Skin epidermis (tissue), 12 donors: ENCODE measurements around the gene BDH2.
A peak's percentile ranks its signal among the peaks of the same experiment; 100 is the strongest.

Experiments used
- H3K27ac ChIP-seq, 21 experiments: fragments of 200-600 bp; sonication (generic) in 11 of 21; one replicate each; pipeline ENCODE4 v1.5.0; 2020; ENCODE audit warnings: mild to moderate bottlenecking in 3 of 21, inconsistent platforms in 2 of 21, moderate library complexity in 2 of 21
- H3K4me3 ChIP-seq, 7 experiments: fragments of 200-600 bp; sonication (generic) in 2 of 7; one replicate each; pipeline ENCODE4 v1.5.0; 2020; ENCODE audit warnings: inconsistent platforms in 2 of 7, mild to moderate bottlenecking in 2 of 7, moderate library complexity in 1 of 7

Gene BDH2

DNA sequence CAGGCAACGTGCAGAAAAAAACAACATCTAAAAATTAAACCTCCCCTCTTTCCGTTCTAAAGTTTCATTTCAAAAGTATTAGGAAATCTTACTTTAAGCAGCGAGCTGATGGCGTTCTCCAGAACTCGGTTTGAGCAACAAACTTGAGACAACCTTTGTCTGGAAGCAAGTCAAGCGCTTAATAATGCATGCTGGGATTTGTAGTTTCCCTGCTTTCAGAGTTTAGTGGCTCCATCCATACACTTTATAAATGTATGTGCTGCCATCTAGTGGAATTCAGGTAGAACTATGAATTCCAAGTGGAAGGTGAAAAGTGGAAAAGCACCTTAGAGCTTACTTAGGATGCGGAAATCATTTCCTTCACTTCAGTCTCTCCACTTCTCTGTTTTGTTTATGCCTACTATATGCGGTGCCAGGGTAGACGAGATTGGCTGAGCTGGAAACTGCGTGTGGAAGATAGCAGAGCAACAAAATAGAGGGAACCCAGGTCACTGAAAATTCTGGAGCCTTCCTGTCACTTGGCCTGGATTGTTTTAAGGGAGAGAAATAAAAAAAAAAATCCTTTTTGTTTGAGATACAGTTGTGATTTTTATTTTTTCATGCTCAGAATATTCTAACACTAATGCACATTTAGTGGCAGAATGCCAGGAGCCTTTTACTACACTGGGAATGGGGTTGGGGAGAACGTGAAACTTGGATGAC lies at the start of gene BDH2:
BDH2 (minus strand) TSS at position 144 of the 702 bp plus-strand sequence. CDS start 3,580 bp downstream, outside the sequence.
- H3K27ac ChIP-seq = peak within 1 kb of the TSS in 20 of 21 experiments; percentile 10 to 81 (median 68)
- H3K4me3 ChIP-seq = peak within 1 kb of the TSS; percentile 32 to 46 (median 41)

DNA sequence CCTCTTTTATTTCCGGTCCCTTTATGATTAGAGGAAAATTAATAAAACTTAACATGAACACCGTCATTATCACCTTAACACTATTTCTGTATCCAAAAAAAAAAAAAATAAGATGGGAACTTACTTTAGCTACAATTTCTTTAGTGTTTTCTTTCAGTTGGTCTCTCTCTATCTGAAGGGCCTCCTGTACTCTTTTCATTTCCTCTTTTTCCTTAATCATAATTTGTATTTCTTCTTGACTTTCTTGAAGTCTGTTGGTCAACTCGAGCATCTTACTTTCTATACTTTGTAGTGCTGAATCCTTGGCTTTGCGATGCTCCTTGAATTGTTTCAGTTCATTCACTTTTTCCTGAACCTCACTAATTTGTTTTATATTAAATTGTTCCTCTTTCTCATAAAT lies 45.3 kb upstream of the BDH2 start:
- Histone ChIP-seq H3K27ac (no peak overlapping the region), H3K4me3 (no peak overlapping the region)

DNA sequence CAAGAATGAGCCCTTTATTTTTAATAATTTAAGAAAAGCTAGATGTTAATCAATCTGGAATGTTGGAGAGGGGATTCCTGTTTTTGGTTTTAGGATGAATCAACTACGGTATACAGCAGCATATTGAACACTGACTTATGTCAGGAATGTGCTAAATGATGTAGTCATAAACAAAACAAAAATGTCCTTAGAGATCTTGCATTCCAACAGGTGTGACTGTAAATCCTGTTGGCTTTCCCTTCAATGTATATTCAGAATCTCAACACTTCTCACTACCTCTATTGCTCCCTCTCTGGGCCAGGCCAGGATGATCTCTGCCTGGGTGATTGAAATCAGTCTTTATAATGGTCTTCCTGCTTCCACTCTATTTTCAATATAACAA lies 37.8 kb upstream of the BDH2 start:
- Histone ChIP-seq H3K27ac (no peak overlapping the region), H3K4me3 (no peak overlapping the region)

DNA sequence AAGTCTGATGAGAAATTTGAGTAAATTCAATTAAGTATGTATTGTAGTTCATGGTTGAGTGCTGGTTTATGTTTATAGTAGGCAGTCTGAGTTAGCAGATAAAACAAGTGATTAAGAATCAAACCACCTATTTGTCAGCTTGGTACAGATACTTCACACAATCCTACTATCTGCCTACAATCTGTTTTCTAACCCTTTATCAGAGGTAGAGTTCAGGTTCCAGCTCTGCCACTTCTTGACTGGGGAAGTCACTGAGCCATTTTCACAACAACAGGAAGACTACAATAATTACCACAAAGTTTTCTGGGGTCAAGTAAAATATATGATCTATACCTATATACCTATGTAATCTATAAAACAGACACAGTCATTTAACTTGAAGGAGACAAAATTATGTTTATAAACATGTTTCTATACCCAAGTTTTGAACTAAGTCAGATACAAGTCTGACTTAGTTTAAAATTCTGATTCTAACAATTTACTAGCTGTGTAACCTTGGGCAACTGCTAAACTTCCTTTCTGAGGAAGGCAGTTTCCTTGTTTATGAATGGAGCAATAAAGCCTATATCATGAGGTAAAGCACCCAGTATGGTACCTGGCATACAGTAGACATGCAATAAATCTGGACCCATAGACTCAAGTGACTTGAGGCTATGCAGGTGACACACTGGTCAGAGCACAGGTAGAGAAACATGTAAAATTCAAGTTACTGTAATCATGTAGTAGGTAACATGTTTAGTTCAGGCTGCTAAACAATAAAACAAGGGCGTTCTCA lies 37.2 kb upstream of the BDH2 start:
- H3K27ac ChIP-seq = no peak overlapping the region

DNA sequence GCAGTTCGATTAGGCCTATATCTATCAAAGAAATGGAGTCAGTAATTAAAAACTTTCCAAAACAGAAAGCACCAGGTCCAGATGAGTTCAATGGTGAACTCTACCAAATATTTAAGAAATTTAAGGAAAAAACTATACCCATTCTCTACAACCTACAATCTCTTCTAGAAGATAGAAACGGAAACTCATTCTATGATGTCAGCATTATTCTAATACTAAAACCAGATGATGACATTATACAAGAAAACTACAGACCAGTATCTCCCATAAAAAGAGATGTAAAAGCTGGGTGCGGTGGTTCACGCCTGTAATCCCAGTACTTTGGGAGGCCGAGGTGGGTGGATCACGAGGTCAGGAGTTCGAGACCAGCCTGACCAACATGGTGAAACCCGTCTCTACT lies 29.5 kb upstream of the BDH2 start:
- Histone ChIP-seq H3K27ac (no peak overlapping the region), H3K4me3 (no peak overlapping the region)

More for the DNA sequence above, 37.2 kb upstream of the BDH2 start:
- no peak overlapping the region for H3K4me3 ChIP-seq

DNA sequence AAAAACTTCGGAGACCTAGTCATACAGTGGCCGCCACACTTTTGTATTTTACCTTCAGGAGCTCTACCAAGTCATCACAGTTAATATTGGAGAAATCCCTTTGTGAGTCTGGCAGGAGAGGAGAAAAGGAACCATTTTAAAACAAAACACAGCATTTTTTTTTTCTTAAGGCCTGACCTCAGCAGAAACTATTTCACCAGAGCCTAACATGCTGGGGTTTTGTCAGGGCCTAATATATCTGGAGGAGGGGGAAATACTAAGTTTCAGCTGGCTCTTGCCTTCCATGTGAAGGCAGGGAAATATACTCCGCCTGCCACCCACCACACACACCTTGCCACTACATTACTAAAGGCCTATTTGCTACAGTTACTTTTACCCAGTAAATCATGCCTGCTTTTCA lies 26.5 kb upstream of the BDH2 start:
- Histone ChIP-seq H3K4me3 (no peak overlapping the region), H3K27ac (no peak overlapping the region)

DNA sequence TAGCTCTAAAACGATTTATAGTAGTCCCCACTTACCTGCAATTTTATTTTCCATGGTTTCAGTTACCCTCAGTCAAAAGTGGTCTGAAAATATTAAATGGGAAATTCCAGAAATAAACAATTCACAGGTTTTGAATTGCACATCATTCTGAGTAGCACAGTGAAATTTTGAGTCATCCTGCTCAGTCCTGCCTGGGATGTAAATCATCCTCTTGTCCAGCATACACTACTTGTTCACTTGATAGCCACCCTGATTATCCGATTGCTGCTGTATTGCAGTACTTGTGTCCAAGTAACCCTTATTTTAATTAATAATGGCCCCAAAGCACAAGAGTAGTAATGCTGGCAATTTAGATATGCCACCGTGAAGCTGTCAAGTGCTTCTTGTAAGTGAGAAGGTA lies 23.5 kb upstream of the BDH2 start:
- no peak overlapping the region for H3K4me3 ChIP-seq
- H3K27ac ChIP-seq = no peak overlapping the region

DNA sequence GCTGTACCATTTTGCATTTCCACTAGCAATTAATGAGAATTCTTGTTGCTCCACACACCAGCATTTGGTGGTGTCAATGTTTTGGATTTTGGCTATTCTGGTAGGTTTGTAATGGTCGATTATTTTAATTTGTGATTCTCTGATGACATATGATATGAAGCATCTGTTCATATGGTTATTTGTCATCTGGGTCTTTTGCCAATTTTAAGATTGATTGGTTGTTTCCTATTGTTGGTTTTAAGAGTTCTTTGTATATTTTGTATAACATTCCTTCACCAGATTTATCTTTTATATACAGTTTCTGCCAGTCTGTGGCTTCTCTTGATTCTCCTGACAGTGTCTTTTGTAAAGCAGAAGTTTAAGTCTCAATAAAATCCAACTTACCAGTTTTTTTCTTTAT lies 18.5 kb upstream of the BDH2 start:
- no peak overlapping the region for H3K27ac ChIP-seq
- no peak overlapping the region for H3K4me3 ChIP-seq

DNA sequence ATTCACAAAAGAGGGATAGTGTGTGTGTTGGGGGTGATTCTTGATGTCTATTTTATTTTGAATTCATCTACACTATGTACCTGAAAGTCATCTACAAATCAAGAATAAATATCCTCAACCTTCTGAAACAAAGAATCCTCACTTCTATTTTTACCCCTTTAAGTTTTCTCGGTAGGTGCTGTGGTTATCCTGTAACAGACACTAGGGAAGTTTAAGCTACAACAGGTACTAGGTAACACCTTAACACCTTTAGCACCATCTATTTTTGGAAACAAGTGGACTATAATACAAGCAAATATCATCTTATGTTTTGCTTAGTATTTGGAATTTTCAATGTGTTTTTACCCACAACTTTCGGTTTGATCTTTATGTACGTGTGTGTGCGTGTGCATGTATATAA lies 12.0 kb upstream of the BDH2 start:
- Histone ChIP-seq H3K27ac (no peak overlapping the region), H3K4me3 (no peak overlapping the region)

DNA sequence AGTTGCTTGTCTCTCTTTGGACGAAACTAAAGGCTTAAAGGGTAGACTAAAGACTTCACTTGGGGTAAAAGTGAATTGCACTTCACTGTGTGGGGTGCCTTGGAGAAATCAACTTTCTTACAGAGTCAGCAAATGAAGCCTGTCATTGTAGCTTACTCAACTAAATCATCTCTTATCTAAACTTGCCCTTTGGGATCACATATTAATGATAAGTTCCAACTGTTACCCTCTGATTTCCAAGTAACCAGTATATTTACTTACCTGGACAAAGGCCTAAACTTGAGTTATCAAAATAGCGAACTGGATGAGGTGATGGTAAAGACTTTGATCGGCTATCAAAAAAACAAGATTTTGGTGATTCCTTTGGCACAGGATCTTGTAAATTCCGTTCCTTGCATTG lies 8.9 kb upstream of the BDH2 start:
- H3K4me3 ChIP-seq = no peak overlapping the region
- no peak overlapping the region for H3K27ac ChIP-seq

DNA sequence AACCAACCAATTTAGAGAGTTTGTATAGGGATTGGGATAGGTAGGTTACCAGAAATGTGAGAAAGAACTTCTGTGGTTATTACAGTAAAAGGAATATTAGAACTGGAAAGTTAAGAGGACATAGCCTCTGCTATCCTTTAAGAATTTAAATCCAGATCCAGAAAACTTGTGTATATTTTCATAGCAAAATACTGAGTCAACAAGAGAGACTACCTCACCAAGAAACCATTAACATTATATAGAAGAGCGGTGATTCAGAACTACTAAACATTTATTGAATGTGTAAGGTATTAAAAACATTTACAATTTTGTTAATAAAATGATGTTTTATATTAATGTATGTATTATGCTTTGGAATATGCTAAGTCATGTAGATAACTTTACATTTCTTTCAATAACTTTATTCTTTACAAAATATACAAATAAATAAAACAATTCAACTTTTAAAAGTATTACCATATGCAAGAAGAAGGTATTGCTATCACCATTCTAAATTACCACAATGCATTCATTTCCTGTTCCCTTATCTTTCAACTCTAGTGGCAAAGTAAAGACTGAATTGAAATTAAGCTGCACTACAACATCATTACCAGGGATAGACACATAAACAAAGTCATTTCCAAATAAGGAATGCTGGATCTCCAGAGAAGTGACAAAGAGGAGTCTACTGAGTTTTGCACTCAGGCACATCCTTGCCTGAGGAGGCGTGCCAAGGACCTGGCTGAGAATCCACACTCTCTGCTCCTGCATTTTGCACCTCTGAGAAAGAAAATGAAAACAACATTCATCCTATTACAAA lies 6.1 kb upstream of the BDH2 start:
- H3K4me3 ChIP-seq = no peak overlapping the region
- H3K27ac ChIP-seq = no peak overlapping the region

DNA sequence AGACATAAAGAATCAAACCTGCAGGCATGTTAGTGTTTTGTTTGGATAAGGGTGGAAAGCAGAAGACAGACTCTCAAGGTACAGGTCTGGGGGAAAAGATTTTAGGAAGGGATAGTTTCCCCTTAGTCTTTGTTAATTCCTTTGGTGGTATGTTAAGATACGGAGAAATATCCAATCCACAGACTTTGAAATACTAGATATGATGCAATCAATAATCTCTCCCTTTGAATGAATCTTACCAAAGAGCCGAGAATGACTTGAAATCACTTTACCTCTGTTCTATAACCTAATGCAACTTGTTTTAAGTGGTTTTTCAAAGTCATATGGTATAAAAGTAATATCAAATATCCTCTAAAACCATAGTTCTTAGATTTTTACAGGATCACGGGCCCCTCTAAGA lies 5.3 kb upstream of the BDH2 start:
- Histone ChIP-seq H3K4me3 (no peak overlapping the region), H3K27ac (no peak overlapping the region)

DNA sequence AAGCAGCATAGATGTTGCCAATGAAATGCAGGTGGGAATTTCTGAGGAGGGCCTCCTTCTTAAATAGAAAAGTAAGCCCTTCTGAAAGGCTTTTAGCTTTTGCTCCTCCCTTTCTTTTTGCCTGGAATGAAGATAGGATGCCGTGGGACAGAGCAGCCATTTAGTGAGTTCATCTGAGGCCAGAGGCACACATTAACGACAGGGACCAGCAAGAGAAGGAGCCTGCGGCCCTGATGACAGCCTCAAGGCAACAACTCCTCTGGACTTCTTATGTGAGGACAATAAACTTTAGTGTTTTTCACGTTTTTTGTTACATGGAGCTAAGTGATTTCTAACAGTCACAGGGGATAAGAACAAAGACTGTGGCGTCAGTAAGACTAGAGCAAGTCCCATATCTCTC lies 1.1 kb upstream of the BDH2 start:
- Histone ChIP-seq H3K27ac (no peak overlapping the region), H3K4me3 (no peak overlapping the region)

DNA sequence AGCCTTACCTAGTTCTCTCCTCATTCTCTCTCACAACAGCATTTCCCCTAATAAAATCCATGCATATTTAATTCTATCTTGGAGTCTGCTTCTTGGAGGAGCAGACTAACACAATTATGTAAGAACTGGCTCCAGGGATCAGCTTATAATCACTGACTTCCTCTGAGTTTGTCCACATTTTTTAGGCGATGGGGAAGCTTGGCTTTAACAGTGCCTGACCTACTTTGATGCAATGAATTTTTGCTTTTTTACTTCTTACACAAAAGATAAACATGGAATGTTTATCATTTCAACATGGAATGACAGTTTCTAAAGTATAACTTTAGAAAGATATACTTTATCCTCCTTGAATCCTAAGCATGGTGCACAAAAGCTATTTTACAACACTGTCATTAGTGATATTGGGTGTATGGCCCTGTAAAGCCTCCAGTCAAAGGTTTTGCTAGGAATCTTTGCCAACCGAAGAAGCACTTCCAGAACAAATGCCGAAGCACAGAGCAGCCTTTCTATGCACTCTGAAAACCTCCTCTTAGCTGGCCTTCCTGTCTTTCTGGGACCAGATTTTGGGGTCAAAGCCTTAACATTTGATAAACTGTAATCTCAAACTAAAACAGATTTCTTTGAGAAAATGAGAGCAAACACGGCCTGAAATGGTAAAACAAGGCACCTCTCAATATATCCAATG lies 736 bp downstream of the BDH2 start:
- Histone ChIP-seq H3K27ac (peak overlapping the region in 20 of 21 experiments; percentile 10 to 81 (median 68)), H3K4me3 (peak overlapping the region; percentile 32 to 46 (median 41))

DNA sequence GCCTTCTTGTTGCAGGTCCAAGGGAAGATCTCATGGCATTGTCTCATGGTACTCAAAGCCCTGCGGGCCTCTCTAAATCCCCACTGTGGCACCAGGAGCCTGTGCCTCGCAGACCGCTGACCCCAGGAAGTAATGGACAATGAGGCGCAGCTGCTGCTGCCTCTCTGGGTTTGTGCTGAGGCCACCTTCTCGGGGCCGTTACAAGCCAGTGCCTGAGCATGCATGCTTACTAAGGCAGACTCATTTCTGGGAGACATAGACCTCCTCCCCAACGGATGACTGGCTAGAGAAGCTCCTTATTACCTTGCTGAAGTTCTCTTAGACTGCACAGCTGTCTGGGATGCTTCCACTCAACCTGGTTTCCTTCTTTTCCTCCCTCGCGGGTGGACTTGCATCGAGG lies 1.3 kb downstream of the BDH2 start:
- Histone ChIP-seq H3K27ac (peak overlapping the region in 7 of 21 experiments; percentile 1 to 81 (median 75)), H3K4me3 (peak overlapping the region in 1 of 7 experiments; percentile 46)

DNA sequence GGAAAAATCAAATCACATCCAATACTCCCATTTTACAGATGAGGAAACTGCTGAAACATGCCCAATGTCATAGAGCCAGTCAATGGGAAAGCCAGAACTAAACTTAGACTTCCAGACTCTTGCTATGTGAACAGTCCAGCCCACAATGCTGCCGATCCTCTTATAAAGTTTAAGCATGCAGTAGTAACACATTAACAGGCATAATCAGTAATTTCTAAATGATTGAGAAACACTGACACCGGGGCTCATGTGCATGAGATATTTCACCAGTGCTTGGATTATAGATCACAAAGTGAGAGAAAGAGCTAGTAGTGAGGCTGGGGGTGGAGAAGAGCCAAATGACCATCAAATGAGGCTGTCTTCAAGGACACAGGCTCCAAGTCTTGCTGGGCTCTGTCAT lies 2.5 kb downstream of the BDH2 start:
- no peak overlapping the region for H3K27ac ChIP-seq
- H3K4me3 ChIP-seq = no peak overlapping the region

DNA sequence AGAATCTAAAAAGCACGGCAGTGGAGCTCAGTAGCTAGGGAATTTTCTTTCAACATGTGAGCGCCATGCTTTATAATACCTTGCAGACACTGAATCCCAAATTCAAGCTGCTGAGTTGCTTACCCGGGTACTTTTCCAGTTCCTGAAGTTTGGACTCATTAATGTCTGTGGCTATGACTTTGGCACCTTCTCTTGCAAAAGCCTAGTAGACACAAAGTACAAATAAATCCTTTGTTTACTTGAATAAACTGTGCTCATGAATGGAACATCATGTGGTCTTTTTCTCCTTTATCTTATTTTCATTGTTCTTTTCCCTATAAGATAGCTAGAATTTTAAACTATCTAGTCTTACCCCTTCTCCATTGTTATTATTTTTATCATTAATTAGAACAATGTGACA lies 4.6 kb downstream of the BDH2 start:
- H3K4me3 ChIP-seq = no peak overlapping the region
- H3K27ac ChIP-seq = no peak overlapping the region

DNA sequence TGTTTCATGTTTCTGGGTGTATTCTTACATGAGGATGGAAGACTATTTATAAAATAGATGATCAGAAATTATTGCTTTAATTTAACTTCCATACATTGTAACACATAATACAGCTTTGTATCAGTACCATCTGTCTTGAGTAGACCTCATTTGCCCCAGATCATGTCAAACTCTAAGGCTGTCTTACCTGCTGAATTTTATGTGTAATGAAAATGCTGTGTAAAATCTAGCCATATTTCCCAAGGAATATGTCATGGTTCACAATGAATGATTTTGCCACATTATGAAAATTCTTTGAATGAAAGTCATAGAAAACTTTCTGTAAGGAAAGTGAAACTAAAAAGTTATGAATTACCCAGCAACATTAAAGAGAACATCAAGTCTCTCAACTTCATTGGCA lies 7.4 kb downstream of the BDH2 start:
- Histone ChIP-seq H3K4me3 (no peak overlapping the region), H3K27ac (no peak overlapping the region)

DNA sequence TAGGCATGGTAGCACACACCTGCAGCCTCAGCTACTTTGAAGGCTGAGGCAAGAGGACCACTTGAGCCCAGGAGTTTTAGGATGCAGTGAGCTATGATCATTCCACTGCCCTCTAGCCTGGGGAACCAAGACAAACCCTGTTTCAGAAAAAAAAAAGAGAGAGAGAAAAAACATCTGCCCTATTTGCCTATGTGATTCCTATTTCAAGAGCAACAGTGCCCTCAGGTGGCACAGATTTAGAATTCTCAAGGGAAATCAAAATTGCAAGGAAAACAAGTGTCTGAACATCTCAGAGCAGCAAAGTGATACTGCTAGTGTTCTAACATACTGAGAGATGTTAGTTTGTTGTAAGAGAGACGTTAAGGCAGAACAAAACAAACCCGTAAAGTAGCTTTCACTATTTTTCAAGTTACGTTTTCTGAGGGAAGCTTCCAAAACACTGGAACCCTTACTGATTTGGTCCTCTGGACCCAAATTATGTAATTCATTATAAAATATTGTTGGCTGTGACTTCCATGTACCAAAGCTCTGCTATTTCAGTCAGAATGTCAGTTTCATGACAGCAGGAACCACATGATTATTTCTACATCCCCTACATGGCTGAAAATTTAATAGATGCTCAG lies 7.9 kb downstream of the BDH2 start:
- no peak overlapping the region for H3K4me3 ChIP-seq
- H3K27ac ChIP-seq = no peak overlapping the region

DNA sequence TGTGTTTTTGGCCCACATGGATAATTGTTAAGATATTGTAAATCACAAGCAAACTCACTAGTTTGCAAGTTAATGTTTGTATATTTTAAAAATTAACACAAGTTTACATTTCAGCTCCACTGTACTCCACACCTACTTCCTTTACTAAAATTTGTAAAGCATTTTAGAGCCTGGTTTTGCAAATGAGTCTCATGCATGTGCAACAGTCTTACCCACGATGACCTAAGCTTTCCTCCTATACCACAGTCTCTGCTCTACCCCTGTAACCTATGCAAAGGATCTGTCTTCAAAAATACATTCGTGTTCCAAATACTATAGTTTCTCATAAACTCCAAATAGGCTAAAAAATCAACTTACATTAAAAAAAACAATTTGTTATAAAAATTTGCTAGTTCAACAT lies 10.2 kb downstream of the BDH2 start:
- no peak overlapping the region for H3K27ac ChIP-seq
- H3K4me3 ChIP-seq = no peak overlapping the region
